ENCODE measurements around the gene STK24. TPM values are rescaled to one million over a fixed set of nuclear protein-coding genes. Genes with fewer than 3 reads are reported as not detected.
"Not testable (repeated sequence)": the region's sequence is repeated elsewhere in the genome, so short reads cannot be mapped to it uniquely, and the experiment has no call there.

The STK24 gene
- total RNA-seq, 1 donor: 56.6 TPM

- TF ChIP-seq CTCF (IDR thresholded peaks at IDR 0.05; ENCODE audit: insufficient read depth, low read depth, low read length): no peak
- peak; percentile 41 for DNase-seq (ENCODE audit: low read depth)
- H3K4me3 ChIP-seq (ENCODE audit: low read depth, low read length): peak overlapping the region; percentile 76
Measured at GRCh38 chr13:98575904-98576199, 1.1 kb downstream of the STK24 start.

- peak; percentile 49 for DNase-seq (ENCODE audit: low read depth)
- peak overlapping the region; percentile 76 for H3K4me3 ChIP-seq (ENCODE audit: low read depth, low read length)
- no peak for TF ChIP-seq CTCF (IDR thresholded peaks at IDR 0.05; ENCODE audit: insufficient read depth, low read depth, low read length)
Measured at GRCh38 chr13:98575009-98575903, 1.7 kb downstream of the STK24 start.

GRCh38 chr13:98571955-98572662 is 4.8 kb downstream of the STK24 start:
- no peak for TF ChIP-seq CTCF (IDR thresholded peaks at IDR 0.05; ENCODE audit: insufficient read depth, low read depth, low read length)
- H3K4me3 ChIP-seq (ENCODE audit: low read depth, low read length): peak overlapping the region; percentile 12
- DNase-seq (ENCODE audit: low read depth): peak; percentile 86

- H3K4me3 ChIP-seq (ENCODE audit: low read depth, low read length): peak overlapping the region; percentile 44
Measured at GRCh38 chr13:98570929-98571372, 6.0 kb downstream of the STK24 start.

GRCh38 chr13:98569494-98570367 is 7.2 kb downstream of the STK24 start:
- H3K4me3 ChIP-seq (ENCODE audit: low read depth, low read length): not testable (repeated sequence)
- peak; percentile 94 for DNase-seq (ENCODE audit: low read depth)

More at GRCh38 chr13:98570929-98571372, 6.0 kb downstream of the STK24 start:
- no peak for TF ChIP-seq CTCF (IDR thresholded peaks at IDR 0.05; ENCODE audit: insufficient read depth, low read depth, low read length)
- peak; percentile 93 for DNase-seq (ENCODE audit: low read depth)

- DNase-seq (ENCODE audit: low read depth): no peak
- H3K4me3 ChIP-seq (ENCODE audit: low read depth, low read length): no peak overlapping the region
- no peak for TF ChIP-seq CTCF (IDR thresholded peaks at IDR 0.05; ENCODE audit: insufficient read depth, low read depth, low read length)
Measured at GRCh38 chr13:98568918-98569317, 8.0 kb downstream of the STK24 start.

Data from fibroblast of villous mesenchyme (primary cell).